OCI-LY1 (cell line): ENCODE results near the gene SEMA4C.

Experiments
- H2AFZ ChIP-seq: fragments of 200-600 bp; sonication (generic), shearing (Covaris generic); 2 replicates; pipeline ENCODE4 v1.6.0; 2014; ENCODE audit warnings: antibody characterized with exemption, mild to moderate bottlenecking, low read length
- H3F3A ChIP-seq: fragments of 200-600 bp; sonication (generic), shearing (Covaris generic); 2 replicates; pipeline ENCODE4 v1.6.0; 2014; ENCODE audit warnings: mild to moderate bottlenecking, antibody characterized with exemption, low read length, moderate library complexity; ENCODE audit not compliant: insufficient read depth
- H3K27ac ChIP-seq: fragments of 200-600 bp; sonication (generic); 2 replicates; pipeline ENCODE4 v1.5.1; 2014; ENCODE audit warnings: low read length, mixed run types, mild to moderate bottlenecking, low read depth; ENCODE audit not compliant: poor library complexity, severe bottlenecking
- H3K27me3 ChIP-seq: fragments of 200-600 bp; sonication (generic); 2 replicates; pipeline ENCODE4 v1.6.0; 2014; ENCODE audit warnings: antibody characterized with exemption, mild to moderate bottlenecking, low read length, moderate library complexity; ENCODE audit not compliant: insufficient read depth
- H3K36me3 ChIP-seq: fragments of 200-600 bp; sonication (generic); 2 replicates; pipeline ENCODE4 v1.6.1; 2014; ENCODE audit warnings: mild to moderate bottlenecking, antibody characterized with exemption, low read length, moderate library complexity, mixed read lengths; ENCODE audit not compliant: insufficient read depth
- H3K4me1 ChIP-seq: fragments of 200-600 bp; sonication (generic); 2 replicates; pipeline ENCODE4 v1.5.1; 2014; ENCODE audit warnings: mild to moderate bottlenecking, low read length, moderate library complexity; ENCODE audit not compliant: insufficient read depth, severe bottlenecking
- H3K4me2 ChIP-seq: fragments of 200-600 bp; sonication (generic), shearing (Covaris generic); 2 replicates; pipeline ENCODE4 v1.6.1; 2014; ENCODE audit warnings: low read length
- H3K4me3 ChIP-seq: fragments of 200-600 bp; sonication (generic); 2 replicates; pipeline ENCODE4 v1.5.1; 2014; ENCODE audit warnings: low read length, low read depth, mild to moderate bottlenecking, mixed read lengths; ENCODE audit not compliant: poor library complexity, severe bottlenecking
- H3K79me2 ChIP-seq: fragments of 200-600 bp; shearing (Covaris generic); 2 replicates; pipeline ENCODE4 v1.6.1; 2016; ENCODE audit warnings: mixed run types, low read length, mixed read lengths; ENCODE audit not compliant: insufficient read depth
- H3K9ac ChIP-seq: fragments of 200-600 bp; sonication (generic), shearing (Covaris generic); 2 replicates; pipeline ENCODE4 v1.6.1; 2014; ENCODE audit warnings: mild to moderate bottlenecking, low read length, mixed read lengths
- H3K9me2 ChIP-seq: fragments of 200-600 bp; sonication (generic), shearing (Covaris generic); 2 replicates; pipeline ENCODE4 v1.6.1; 2014; ENCODE audit warnings: low read depth, mild to moderate bottlenecking, low read length, mixed read lengths
- H3K9me3 ChIP-seq: fragments of 200-600 bp; shearing (Covaris generic); 2 replicates; pipeline ENCODE4 v1.6.1; 2014; ENCODE audit warnings: low read length, mixed read lengths
- H4K20me1 ChIP-seq: fragments of 200-600 bp; sonication (generic), shearing (Covaris generic); 2 replicates; pipeline ENCODE4 v1.6.0; 2016; ENCODE audit warnings: mild to moderate bottlenecking, low read length; ENCODE audit not compliant: insufficient read depth
- EZH2 ChIP-seq: fragments of 200-600 bp; sonication (generic), shearing (Covaris generic); IDR thresholded peaks from 2 replicates; pipeline ENCODE4 v1.8.0; 2017; ENCODE audit warnings: borderline replicate concordance, mixed run types, mild to moderate bottlenecking, antibody characterized with exemption, low read length, moderate library complexity, mixed read lengths
- TF ChIP-seq, protein P1 (sequence below): fragments of 200-600 bp; sonication (generic), shearing (Covaris generic); IDR thresholded peaks from 2 replicates; pipeline ENCODE4 v1.5.1; 2017; ENCODE audit warnings: mild to moderate bottlenecking, antibody characterized with exemption, low read length, moderate library complexity, mixed read lengths

The SEMA4C gene

GRCh38 chr2:96819128-96819875, 50.6 kb downstream of the SEMA4C start:
- peaks cover 50% of the 10 kb centered on the region for H3K4me1 ChIP-seq
- H3K27ac ChIP-seq: no peak overlapping the region
- no peaks in the 10 kb centered on the region for H4K20me1 ChIP-seq

GRCh38 chr2:96817882-96818281, 52.0 kb downstream of the SEMA4C start:
- H3K9ac ChIP-seq: peak overlapping the region; percentile 66; the same call in 1 of the 2 replicates
- no peaks in the 10 kb centered on the region for H3K79me2 ChIP-seq
- no peak overlapping the region for H3K27ac ChIP-seq
- no peak overlapping the region for H2AFZ ChIP-seq
- H3K9me2 ChIP-seq: no peaks in the 10 kb centered on the region
- H3K27me3 ChIP-seq: no peaks in the 10 kb centered on the region
- H3F3A ChIP-seq: no peaks in the 10 kb centered on the region
- peaks cover 12% of the 10 kb centered on the region; the same call in 1 of the 2 replicates for H3K36me3 ChIP-seq
- H3K9me3 ChIP-seq: no peaks in the 10 kb centered on the region
- H3K4me2 ChIP-seq: peak overlapping the region; percentile 94
- TF ChIP-seq EZH2: no peak
- TF ChIP-seq, protein P1, sequence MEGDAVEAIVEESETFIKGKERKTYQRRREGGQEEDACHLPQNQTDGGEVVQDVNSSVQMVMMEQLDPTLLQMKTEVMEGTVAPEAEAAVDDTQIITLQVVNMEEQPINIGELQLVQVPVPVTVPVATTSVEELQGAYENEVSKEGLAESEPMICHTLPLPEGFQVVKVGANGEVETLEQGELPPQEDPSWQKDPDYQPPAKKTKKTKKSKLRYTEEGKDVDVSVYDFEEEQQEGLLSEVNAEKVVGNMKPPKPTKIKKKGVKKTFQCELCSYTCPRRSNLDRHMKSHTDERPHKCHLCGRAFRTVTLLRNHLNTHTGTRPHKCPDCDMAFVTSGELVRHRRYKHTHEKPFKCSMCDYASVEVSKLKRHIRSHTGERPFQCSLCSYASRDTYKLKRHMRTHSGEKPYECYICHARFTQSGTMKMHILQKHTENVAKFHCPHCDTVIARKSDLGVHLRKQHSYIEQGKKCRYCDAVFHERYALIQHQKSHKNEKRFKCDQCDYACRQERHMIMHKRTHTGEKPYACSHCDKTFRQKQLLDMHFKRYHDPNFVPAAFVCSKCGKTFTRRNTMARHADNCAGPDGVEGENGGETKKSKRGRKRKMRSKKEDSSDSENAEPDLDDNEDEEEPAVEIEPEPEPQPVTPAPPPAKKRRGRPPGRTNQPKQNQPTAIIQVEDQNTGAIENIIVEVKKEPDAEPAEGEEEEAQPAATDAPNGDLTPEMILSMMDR: no peak
- H3K4me3 ChIP-seq: peak overlapping the region; percentile 70
- H3K4me1 ChIP-seq: peaks cover 50% of the 10 kb centered on the region
- H4K20me1 ChIP-seq: no peaks in the 10 kb centered on the region

More at GRCh38 chr2:96819128-96819875, 50.6 kb downstream of the SEMA4C start:
- Histone ChIP-seq H3K4me2 (peak overlapping the region; percentile 94; the same call in 1 of the 2 replicates), H3K4me3 (peak overlapping the region; percentile 70), H3K9ac (no peak overlapping the region; the same call in 1 of the 2 replicates), H3K36me3 (peaks cover 12% of the 10 kb centered on the region; the same call in 1 of the 2 replicates), H3K79me2 (no peaks in the 10 kb centered on the region), H3K9me3 (no peaks in the 10 kb centered on the region), H3K27me3 (no peaks in the 10 kb centered on the region), H3K9me2 (no peaks in the 10 kb centered on the region), H2AFZ (no peak overlapping the region), H3F3A (no peaks in the 10 kb centered on the region)
- TF ChIP-seq, protein P1: no peak
- TF ChIP-seq EZH2: no peak

GRCh38 chr2:96816836-96817702, 52.8 kb downstream of the SEMA4C start:
- no peaks in the 10 kb centered on the region for H3K79me2 ChIP-seq
- H3K36me3 ChIP-seq: peaks cover 12% of the 10 kb centered on the region; the same call in 1 of the 2 replicates
- H3K4me3 ChIP-seq: peak overlapping the region; percentile 70
- peak overlapping the region; percentile 66 for H3K9ac ChIP-seq
- H3K4me1 ChIP-seq: peaks cover 50% of the 10 kb centered on the region
- no peaks in the 10 kb centered on the region for H3K9me2 ChIP-seq
- H3K9me3 ChIP-seq: no peaks in the 10 kb centered on the region
- no peaks in the 10 kb centered on the region for H3F3A ChIP-seq
- no peaks in the 10 kb centered on the region for H4K20me1 ChIP-seq
- H3K27ac ChIP-seq: no peak overlapping the region
- TF ChIP-seq, protein P1: no peak
- TF ChIP-seq EZH2: no peak
- H2AFZ ChIP-seq: no peak overlapping the region
- H3K4me2 ChIP-seq: peak overlapping the region; percentile 94
- H3K27me3 ChIP-seq: no peaks in the 10 kb centered on the region
